Astrocyte (in vitro differentiated cells and primary cell): ENCODE data around the gene UVSSA.

Experiments used
- CTCF ChIP-seq: IDR thresholded peaks from 2 replicates; pipeline ENCODE4 v1.5.1; 2011; ENCODE audit warnings: low read depth, mild to moderate bottlenecking, inconsistent platforms, low read length, moderate library complexity; ENCODE audit not compliant: insufficient read depth
- EZH2 ChIP-seq: IDR thresholded peaks from 2 replicates; pipeline ENCODE4 v1.6.1; 2012; ENCODE audit warnings: mild to moderate bottlenecking, low read length, inconsistent platforms; ENCODE audit not compliant: insufficient read depth

GRCh38 chr4:1331591-1332353 lies 15.2 kb upstream of the UVSSA start:
- no peak for TF ChIP-seq CTCF
- no peak for TF ChIP-seq EZH2
